ENCODE data around the gene SERBP1. TPM values are rescaled to one million over a fixed set of nuclear protein-coding genes. Genes with fewer than 3 reads are reported as not detected.

The SERBP1 gene
- polyA plus RNA-seq, 4 donors: 366 to 395 (median 388) TPM

DNA sequence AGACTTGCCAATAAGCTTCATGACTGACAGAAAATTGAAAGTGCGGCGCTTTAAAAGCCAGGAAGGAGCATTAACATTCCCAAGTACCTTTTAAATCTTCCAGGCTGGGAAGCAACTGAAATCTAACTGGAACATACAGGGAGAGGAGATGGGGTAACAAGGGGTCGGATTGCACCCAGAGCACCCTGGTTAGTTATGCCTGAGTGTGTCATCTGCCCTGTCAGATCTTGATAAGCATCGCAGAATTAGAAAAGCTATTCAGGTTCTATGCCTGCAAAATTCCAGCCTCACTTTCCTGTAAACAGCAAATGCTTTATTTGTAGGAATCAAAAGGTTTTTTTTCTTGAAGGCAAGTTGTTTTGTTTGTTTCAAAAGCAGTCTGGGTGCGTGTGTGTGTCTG, 58.5 kb downstream of the SERBP1 start:
- no peak for DNase-seq (ENCODE audit: low read depth in 4 of 4, low spot score in 3 of 4)

- no peak for DNase-seq (ENCODE audit: low read depth in 4 of 4, low spot score in 3 of 4)
Measured at GRCh38 chr1:67371043-67371442, 59.2 kb downstream of the SERBP1 start.

- DNase-seq (ENCODE audit: low read depth in 4 of 4, low spot score in 3 of 4): no peak
Measured at GRCh38 chr1:67368046-67368514, 62.1 kb downstream of the SERBP1 start.

DNA sequence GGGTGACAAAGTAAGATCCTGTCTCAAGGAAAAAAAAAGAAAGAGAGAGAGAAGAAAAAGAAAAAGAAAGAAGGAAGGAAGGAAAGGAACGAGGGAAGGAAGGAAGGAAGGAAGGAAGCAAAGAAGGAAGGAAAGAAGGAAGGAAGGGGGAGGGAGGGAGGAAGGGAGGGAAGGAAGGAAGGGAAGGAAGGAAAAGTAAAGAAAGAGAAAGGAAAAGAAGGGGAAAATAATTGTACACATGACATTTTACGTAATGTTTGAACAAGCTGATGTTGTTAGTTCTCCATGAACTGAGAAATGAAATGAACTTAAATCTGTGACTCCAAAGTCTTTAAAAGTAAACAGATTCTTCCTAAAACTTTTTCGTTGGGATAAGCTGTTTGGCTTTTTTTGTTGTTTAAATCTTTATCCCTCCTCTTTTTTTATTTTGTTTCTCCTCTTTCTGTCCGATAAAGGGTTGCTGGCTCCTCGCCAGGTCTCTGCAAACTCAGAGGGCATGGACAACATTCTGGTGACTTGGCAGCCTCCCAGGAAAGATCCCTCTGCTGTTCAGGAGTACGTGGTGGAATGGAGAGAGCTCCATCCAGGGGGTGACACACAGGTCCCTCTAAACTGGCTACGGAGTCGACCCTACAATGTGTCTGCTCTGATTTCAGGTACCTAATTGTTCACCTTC, 62.7 kb downstream of the SERBP1 start:
- DNase-seq (ENCODE audit: low read depth in 4 of 4, low spot score in 3 of 4): no peak

DNA sequence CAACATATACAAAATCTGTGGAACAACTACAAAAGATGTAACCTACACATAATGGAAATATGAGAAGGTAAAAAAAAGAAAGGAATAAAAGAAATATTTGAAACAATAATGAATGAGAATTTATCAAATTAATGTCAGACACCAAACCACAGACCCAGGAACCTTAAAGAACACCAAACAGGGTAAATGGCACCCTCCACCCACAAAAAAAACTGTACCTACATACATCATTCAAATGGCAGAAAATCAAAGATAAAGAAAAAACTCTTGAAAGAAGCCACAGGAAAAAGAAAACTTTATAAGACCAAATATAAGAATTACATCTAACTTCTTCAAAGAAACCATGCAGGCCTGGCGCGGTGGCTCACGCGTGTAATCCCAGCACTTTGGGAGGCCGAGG, 68.6 kb downstream of the SERBP1 start:
- DNase-seq (ENCODE audit: low read depth in 4 of 4, low spot score in 3 of 4): no peak

GRCh38 chr1:67359592-67359991, 70.6 kb downstream of the SERBP1 start:
- DNase-seq (ENCODE audit: low read depth in 4 of 4, low spot score in 3 of 4): no peak

Other genes with a start within 250 kb of the SERBP1 start
- gene IL12RB2, start 122.5 kb downstream of the SERBP1 start, polyA plus RNA-seq (ENCODE audit: insufficient read length in 4 of 4): under 1 TPM; 0.40 to 0.73 (median 0.51) TPM